Panc1 (cell line): ENCODE measurements around the gene B3GALNT1.

Source experiments
- REST ChIP-seq, 2 experiments: IDR thresholded peaks; 2 replicates each; pipeline ENCODE4 v1.6.1; 2011 to 2012; ENCODE audit warnings: low read depth in 2 of 2, control low read depth in 1 of 2, low read length in 1 of 2, mild to moderate bottlenecking in 1 of 2, moderate library complexity in 1 of 2; ENCODE audit not compliant: insufficient read depth in 1 of 2
- SIN3A ChIP-seq: IDR thresholded peaks from 2 replicates; pipeline ENCODE4 v1.6.1; 2012; ENCODE audit warnings: low read depth, mild to moderate bottlenecking, low read length, moderate library complexity, borderline replicate concordance; ENCODE audit not compliant: insufficient read depth
- TF ChIP-seq, protein P1 (sequence below): fragments of 450-650 bp; IDR thresholded peaks from 2 replicates; pipeline ENCODE4 v1.5.1; 2017; ENCODE audit warnings: mild to moderate bottlenecking

DNA sequence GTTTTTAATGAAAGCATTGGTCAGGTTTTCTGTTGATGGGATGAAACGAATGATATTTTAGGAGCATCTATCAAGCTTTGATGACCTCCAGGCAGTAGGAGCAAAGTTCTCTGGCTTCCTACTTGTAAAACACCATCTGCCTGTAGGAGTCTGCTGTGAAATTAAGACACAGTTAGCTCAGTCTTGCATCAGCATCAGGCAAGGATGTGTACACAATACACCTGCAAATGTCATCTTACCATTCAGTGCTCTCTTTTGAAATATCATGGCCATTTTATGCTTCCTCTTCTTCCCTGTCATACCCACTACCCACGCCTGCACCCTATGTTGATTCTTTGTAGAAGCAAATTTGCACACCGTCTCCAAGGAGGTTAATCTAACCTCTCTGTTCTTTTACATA is 38.2 kb downstream of the B3GALNT1 start:
- no peak for TF ChIP-seq SIN3A
- TF ChIP-seq, protein P1, sequence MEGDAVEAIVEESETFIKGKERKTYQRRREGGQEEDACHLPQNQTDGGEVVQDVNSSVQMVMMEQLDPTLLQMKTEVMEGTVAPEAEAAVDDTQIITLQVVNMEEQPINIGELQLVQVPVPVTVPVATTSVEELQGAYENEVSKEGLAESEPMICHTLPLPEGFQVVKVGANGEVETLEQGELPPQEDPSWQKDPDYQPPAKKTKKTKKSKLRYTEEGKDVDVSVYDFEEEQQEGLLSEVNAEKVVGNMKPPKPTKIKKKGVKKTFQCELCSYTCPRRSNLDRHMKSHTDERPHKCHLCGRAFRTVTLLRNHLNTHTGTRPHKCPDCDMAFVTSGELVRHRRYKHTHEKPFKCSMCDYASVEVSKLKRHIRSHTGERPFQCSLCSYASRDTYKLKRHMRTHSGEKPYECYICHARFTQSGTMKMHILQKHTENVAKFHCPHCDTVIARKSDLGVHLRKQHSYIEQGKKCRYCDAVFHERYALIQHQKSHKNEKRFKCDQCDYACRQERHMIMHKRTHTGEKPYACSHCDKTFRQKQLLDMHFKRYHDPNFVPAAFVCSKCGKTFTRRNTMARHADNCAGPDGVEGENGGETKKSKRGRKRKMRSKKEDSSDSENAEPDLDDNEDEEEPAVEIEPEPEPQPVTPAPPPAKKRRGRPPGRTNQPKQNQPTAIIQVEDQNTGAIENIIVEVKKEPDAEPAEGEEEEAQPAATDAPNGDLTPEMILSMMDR: no peak
- no peak for TF ChIP-seq REST (IDR thresholded peaks at IDR 0.05; ENCODE audit: insufficient read depth in 1 of 2, low read depth in 2 of 2, low read length in 1 of 2)
